ENCODE results near the gene CRYBG2.

Gene CRYBG2

GRCh38 chr1:26358411-26359384 is 4.8 kb upstream of the CRYBG2 start:
- peaks cover 18% of the 10 kb centered on the region; the same call in 1 of the 2 replicates for H3K4me1 ChIP-seq (ENCODE audit: control insufficient read depth, insufficient read depth, low read length)
- H3K36me3 ChIP-seq (ENCODE audit: control insufficient read depth, insufficient read depth, low read length), result no peaks in the 10 kb centered on the region
- H3K9ac ChIP-seq (ENCODE audit: low read depth, low read length), result no peak overlapping the region
- no peaks in the 10 kb centered on the region for H3K9me3 ChIP-seq (ENCODE audit: control insufficient read depth, insufficient read depth, low read length)
- peaks cover 42% of the 10 kb centered on the region for H3K27me3 ChIP-seq (ENCODE audit: control insufficient read depth, insufficient read depth, low read length)
- peak overlapping the region; percentile 32; the same call in 1 of the 2 replicates for H3K4me3 ChIP-seq (ENCODE audit: low read depth, low read length)
- peak overlapping the region; percentile 3 for H3K27ac ChIP-seq (ENCODE audit: low read depth, low read length)

GRCh38 chr1:26357121-26357602 is 3.2 kb upstream of the CRYBG2 start:
- H3K4me1 ChIP-seq (ENCODE audit: control insufficient read depth, insufficient read depth, low read length), result peaks cover 18% of the 10 kb centered on the region; the same call in 1 of the 2 replicates

GRCh38 chr1:26356106-26356505 is 2.2 kb upstream of the CRYBG2 start:
- H3K27me3 ChIP-seq (ENCODE audit: control insufficient read depth, insufficient read depth, low read length), result peaks cover 21% of the 10 kb centered on the region
- no peak overlapping the region for H3K27ac ChIP-seq (ENCODE audit: low read depth, low read length)
- no peaks in the 10 kb centered on the region for H3K9me3 ChIP-seq (ENCODE audit: control insufficient read depth, insufficient read depth, low read length)
- no peaks in the 10 kb centered on the region for H3K36me3 ChIP-seq (ENCODE audit: control insufficient read depth, insufficient read depth, low read length)
- H3K4me1 ChIP-seq (ENCODE audit: control insufficient read depth, insufficient read depth, low read length), result peaks cover 20% of the 10 kb centered on the region
- H3K9ac ChIP-seq (ENCODE audit: low read depth, low read length), result no peak overlapping the region
- H3K4me3 ChIP-seq (ENCODE audit: low read depth, low read length), result no peak overlapping the region

More at GRCh38 chr1:26357121-26357602, 3.2 kb upstream of the CRYBG2 start:
- Histone ChIP-seq H3K36me3 (ENCODE audit: control insufficient read depth, insufficient read depth, low read length) (no peaks in the 10 kb centered on the region), H3K9ac (ENCODE audit: low read depth, low read length) (no peak overlapping the region), H3K27ac (ENCODE audit: low read depth, low read length) (no peak overlapping the region), H3K27me3 (ENCODE audit: control insufficient read depth, insufficient read depth, low read length) (peaks cover 31% of the 10 kb centered on the region), H3K4me3 (ENCODE audit: low read depth, low read length) (no peak overlapping the region), H3K9me3 (ENCODE audit: control insufficient read depth, insufficient read depth, low read length) (no peaks in the 10 kb centered on the region)

- Histone ChIP-seq H3K27ac (ENCODE audit: low read depth, low read length) (no peak overlapping the region), H3K27me3 (ENCODE audit: control insufficient read depth, insufficient read depth, low read length) (peaks cover 13% of the 10 kb centered on the region; the same call in 1 of the 2 replicates)
Observed at GRCh38 chr1:26354972-26355371, 1.0 kb upstream of the CRYBG2 start.

GRCh38 chr1:26353210-26353859 is 595 bp downstream of the CRYBG2 start:
- Histone ChIP-seq H3K9ac (ENCODE audit: low read depth, low read length) (no peak overlapping the region), H3K27me3 (ENCODE audit: control insufficient read depth, insufficient read depth, low read length) (no peaks in the 10 kb centered on the region), H3K9me3 (ENCODE audit: control insufficient read depth, insufficient read depth, low read length) (no peaks in the 10 kb centered on the region), H3K4me3 (ENCODE audit: low read depth, low read length) (no peak overlapping the region), H3K4me1 (ENCODE audit: control insufficient read depth, insufficient read depth, low read length) (peaks cover 14% of the 10 kb centered on the region), H3K36me3 (ENCODE audit: control insufficient read depth, insufficient read depth, low read length) (no peaks in the 10 kb centered on the region), H3K27ac (ENCODE audit: low read depth, low read length) (no peak overlapping the region)

More at GRCh38 chr1:26354972-26355371, 1.0 kb upstream of the CRYBG2 start:
- H3K9ac ChIP-seq (ENCODE audit: low read depth, low read length), result no peak overlapping the region
- peaks cover 22% of the 10 kb centered on the region for H3K4me1 ChIP-seq (ENCODE audit: control insufficient read depth, insufficient read depth, low read length)
- H3K4me3 ChIP-seq (ENCODE audit: low read depth, low read length), result no peak overlapping the region
- H3K36me3 ChIP-seq (ENCODE audit: control insufficient read depth, insufficient read depth, low read length), result no peaks in the 10 kb centered on the region
- H3K9me3 ChIP-seq (ENCODE audit: control insufficient read depth, insufficient read depth, low read length), result no peaks in the 10 kb centered on the region

GRCh38 chr1:26352338-26352679 is 1.6 kb downstream of the CRYBG2 start:
- H3K9ac ChIP-seq (ENCODE audit: low read depth, low read length), result no peak overlapping the region
- no peaks in the 10 kb centered on the region for H3K9me3 ChIP-seq (ENCODE audit: control insufficient read depth, insufficient read depth, low read length)
- H3K4me1 ChIP-seq (ENCODE audit: control insufficient read depth, insufficient read depth, low read length), result peaks cover 14% of the 10 kb centered on the region
- H3K27ac ChIP-seq (ENCODE audit: low read depth, low read length), result no peak overlapping the region
- no peaks in the 10 kb centered on the region for H3K36me3 ChIP-seq (ENCODE audit: control insufficient read depth, insufficient read depth, low read length)
- H3K27me3 ChIP-seq (ENCODE audit: control insufficient read depth, insufficient read depth, low read length), result no peaks in the 10 kb centered on the region
- H3K4me3 ChIP-seq (ENCODE audit: low read depth, low read length), result no peak overlapping the region

GRCh38 chr1:26351590-26352337 is 2.2 kb downstream of the CRYBG2 start:
- peak overlapping the region; percentile 89 for H3K27ac ChIP-seq (ENCODE audit: low read depth, low read length)
- no peak overlapping the region for H3K9ac ChIP-seq (ENCODE audit: low read depth, low read length)

GRCh38 chr1:26350701-26351589 is 3.0 kb downstream of the CRYBG2 start:
- H3K9me3 ChIP-seq (ENCODE audit: control insufficient read depth, insufficient read depth, low read length), result no peaks in the 10 kb centered on the region
- H3K36me3 ChIP-seq (ENCODE audit: control insufficient read depth, insufficient read depth, low read length), result no peaks in the 10 kb centered on the region
- H3K27ac ChIP-seq (ENCODE audit: low read depth, low read length), result peak overlapping the region; percentile 89
- no peak overlapping the region for H3K4me3 ChIP-seq (ENCODE audit: low read depth, low read length)
- peaks cover 10% of the 10 kb centered on the region for H3K4me1 ChIP-seq (ENCODE audit: control insufficient read depth, insufficient read depth, low read length)
- no peaks in the 10 kb centered on the region for H3K27me3 ChIP-seq (ENCODE audit: control insufficient read depth, insufficient read depth, low read length)
- H3K9ac ChIP-seq (ENCODE audit: low read depth, low read length), result no peak overlapping the region

More at GRCh38 chr1:26351590-26352337, 2.2 kb downstream of the CRYBG2 start:
- Histone ChIP-seq H3K4me3 (ENCODE audit: low read depth, low read length) (no peak overlapping the region), H3K27me3 (ENCODE audit: control insufficient read depth, insufficient read depth, low read length) (no peaks in the 10 kb centered on the region), H3K36me3 (ENCODE audit: control insufficient read depth, insufficient read depth, low read length) (no peaks in the 10 kb centered on the region), H3K4me1 (ENCODE audit: control insufficient read depth, insufficient read depth, low read length) (peaks cover 12% of the 10 kb centered on the region), H3K9me3 (ENCODE audit: control insufficient read depth, insufficient read depth, low read length) (no peaks in the 10 kb centered on the region)

- Histone ChIP-seq H3K36me3 (ENCODE audit: control insufficient read depth, insufficient read depth, low read length) (no peaks in the 10 kb centered on the region), H3K9ac (ENCODE audit: low read depth, low read length) (no peak overlapping the region), H3K27me3 (ENCODE audit: control insufficient read depth, insufficient read depth, low read length) (no peaks in the 10 kb centered on the region), H3K4me3 (ENCODE audit: low read depth, low read length) (no peak overlapping the region), H3K9me3 (ENCODE audit: control insufficient read depth, insufficient read depth, low read length) (no peaks in the 10 kb centered on the region), H3K4me1 (ENCODE audit: control insufficient read depth, insufficient read depth, low read length) (peaks cover 10% of the 10 kb centered on the region), H3K27ac (ENCODE audit: low read depth, low read length) (peak overlapping the region; percentile 89)
Observed at GRCh38 chr1:26350343-26350700, 3.6 kb downstream of the CRYBG2 start.

- Histone ChIP-seq H3K4me3 (ENCODE audit: low read depth, low read length) (no peak overlapping the region), H3K9ac (ENCODE audit: low read depth, low read length) (no peak overlapping the region), H3K9me3 (ENCODE audit: control insufficient read depth, insufficient read depth, low read length) (no peaks in the 10 kb centered on the region), H3K27me3 (ENCODE audit: control insufficient read depth, insufficient read depth, low read length) (no peaks in the 10 kb centered on the region), H3K36me3 (ENCODE audit: control insufficient read depth, insufficient read depth, low read length) (no peaks in the 10 kb centered on the region), H3K27ac (ENCODE audit: low read depth, low read length) (peak overlapping the region; percentile 89), H3K4me1 (ENCODE audit: control insufficient read depth, insufficient read depth, low read length) (peaks cover 10% of the 10 kb centered on the region)
Observed at GRCh38 chr1:26349877-26350244, 4.1 kb downstream of the CRYBG2 start.

Data from HUES48 (cell line).